ENCODE measurements around the gene GPBAR1.

GPBAR1 gene

DNA sequence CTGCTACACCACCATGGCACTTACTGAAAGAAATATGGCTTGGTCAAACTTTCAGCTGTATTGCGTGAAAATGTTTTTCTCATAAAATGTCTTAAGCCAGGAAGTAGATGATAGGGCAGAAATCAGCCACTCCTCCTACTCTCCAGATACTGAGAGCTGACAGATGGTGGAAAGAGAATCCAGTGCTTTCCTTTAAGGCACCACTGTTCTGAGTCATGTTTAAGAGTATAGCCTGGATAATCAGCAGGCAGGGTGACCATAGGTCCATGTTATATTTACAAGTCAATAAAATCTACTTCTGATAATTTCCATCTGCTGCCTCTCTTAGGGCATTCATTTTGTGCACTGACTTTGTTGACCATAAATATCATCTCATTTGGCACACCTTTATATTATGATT lies 21.9 kb upstream of the GPBAR1 start:
- DNase-seq: no peak

GRCh38 chr2:218244204-218244603 lies 16.6 kb upstream of the GPBAR1 start:
- no peak for DNase-seq

- no peak for DNase-seq
Observed at GRCh38 chr2:218244665-218245064, 16.1 kb upstream of the GPBAR1 start.

GRCh38 chr2:218245214-218245613 lies 15.6 kb upstream of the GPBAR1 start:
- no peak for DNase-seq

DNA sequence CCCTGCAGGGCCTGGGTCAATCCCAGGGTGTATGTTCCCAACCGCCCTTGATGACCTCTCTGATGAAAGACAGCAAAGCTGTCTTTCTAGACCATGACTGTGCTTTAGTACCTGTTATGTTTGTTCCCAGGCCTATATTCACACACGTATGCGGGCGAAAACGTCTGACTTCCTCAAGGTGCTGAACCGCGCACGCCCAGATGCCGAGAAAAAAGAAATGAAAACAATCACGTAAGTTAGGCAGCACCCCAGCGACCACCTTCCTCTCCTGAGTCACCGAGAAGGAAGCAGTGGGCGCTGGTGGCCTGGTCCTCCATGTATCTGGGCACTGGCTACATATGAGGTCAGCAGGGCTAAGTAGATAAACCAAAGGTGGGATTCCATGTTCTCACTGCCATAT lies 11.1 kb upstream of the GPBAR1 start:
- no peak for DNase-seq

DNA sequence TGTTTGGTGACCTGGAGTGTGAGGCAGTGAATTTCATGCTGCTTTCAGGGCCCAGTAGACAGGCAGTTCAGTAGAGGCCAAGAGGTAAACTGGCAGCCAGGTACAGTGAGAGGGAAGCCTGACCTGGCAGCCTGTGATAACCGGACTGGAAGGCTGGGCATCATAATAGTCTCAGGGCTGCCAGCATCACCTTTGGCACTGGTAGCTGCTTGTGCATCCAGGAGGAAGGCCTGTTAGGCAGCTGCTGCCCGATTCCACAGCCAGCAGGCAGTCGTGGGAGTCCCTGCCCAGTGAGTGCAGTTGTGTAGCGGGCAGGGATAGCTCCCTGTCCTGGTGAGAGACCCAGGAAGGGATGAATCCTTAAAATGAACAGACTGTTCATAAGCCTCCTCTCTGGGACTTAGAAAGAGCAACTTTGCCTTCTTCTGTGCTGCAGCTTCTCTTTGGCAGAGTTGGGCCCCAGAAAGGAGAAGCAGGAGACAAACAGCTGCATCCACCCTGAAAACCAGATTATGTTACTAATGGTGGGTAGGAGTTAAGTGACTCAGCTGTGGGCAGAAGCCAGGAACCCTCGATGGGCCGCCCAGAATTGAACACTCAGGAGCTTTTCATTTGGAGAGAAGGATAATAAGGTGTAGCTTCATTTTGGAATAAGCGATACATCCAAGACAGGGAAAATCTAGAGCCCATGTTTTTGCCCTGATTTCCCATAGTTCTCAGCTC lies 8.1 kb upstream of the GPBAR1 start:
- no peak for DNase-seq

- DNase-seq: no peak
Observed at GRCh38 chr2:218253232-218253625, 7.6 kb upstream of the GPBAR1 start.

DNA sequence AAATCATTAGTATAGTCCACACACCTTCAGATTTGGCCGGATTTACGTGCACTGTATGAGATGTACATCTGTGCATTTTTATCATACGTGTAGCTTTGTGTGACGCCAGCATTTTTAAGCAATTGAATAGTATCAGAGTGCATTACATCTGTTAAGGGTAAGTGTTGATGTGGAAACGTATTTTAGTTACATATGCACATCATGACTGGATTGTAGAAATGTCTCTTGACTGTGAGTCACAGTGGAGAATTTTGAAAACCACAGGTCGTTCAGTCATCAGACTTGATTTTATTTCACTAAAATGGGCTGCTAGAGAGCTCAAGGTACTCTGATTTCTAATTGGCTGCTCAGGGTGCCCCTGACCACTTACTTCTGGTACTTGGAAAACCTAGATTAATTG lies 5.4 kb upstream of the GPBAR1 start:
- DNase-seq: no peak

- DNase-seq: no peak
Observed at GRCh38 chr2:218256612-218257350, 4.0 kb upstream of the GPBAR1 start.

- no peak for DNase-seq
Observed at GRCh38 chr2:218257390-218257981, 3.3 kb upstream of the GPBAR1 start.

GRCh38 chr2:218259099-218259961 lies 1.5 kb upstream of the GPBAR1 start:
- DNase-seq: peak; percentile 37

GRCh38 chr2:218260166-218260565 lies 649 bp upstream of the GPBAR1 start:
- peak; percentile 40 for DNase-seq

DNA sequence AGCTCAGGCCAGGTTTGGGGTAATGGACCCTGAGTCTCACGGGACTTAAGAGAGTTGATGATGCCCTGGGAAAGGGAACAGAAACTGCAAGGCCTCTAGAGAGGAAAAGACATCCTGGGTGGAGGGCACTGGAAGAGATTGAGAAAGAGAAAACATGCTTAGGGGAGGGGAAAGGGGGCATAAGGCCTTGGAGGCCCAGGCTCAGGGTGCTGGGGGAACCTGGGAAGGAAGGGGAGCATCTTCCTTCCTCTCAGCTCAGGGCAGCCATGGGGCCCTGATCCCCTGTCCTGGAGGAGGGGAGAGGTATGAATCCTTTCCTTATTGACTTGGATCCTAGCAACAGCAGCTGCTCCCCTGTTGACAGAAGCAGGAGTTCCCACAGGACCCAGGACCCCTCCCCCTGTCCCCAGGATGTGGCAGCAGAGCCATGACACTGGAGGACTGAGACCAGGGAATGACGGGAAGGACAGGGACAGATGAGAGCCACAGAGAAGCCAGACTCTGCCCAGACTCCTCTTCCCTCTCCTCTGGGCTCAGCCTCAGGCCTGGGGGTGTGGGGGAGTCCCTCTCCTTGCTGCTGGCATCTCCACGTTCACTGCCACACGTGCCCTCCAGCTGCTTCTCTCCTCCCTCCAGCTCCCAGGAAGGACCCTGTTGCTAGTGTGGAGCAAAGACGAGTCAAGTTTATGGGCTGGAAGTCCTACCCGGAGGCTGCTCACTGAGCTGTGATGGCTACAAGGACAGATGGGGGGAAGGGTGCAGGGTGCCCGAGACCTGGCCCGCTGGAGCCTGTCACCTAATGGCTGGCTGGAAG lies 815 bp downstream of the GPBAR1 start:
- peak; percentile 25 for DNase-seq

DNA sequence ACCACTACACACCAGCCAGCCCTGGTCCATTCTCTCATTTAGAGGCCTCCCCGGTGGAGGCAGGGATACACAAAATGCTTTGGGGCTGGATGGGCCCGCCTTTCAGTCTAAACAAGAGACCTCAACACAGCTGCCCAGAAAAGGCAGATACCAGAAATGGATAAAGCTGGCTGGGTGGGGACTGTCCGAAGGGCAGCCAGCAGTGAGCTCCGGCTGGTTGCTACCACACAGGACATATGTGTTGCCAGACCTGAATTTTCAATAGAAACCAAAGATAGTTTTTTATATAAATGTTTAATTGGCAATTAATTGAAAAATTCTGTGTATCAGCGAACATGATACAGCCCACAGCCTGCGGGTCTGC lies 1.4 kb downstream of the GPBAR1 start:
- no peak for DNase-seq

DNA sequence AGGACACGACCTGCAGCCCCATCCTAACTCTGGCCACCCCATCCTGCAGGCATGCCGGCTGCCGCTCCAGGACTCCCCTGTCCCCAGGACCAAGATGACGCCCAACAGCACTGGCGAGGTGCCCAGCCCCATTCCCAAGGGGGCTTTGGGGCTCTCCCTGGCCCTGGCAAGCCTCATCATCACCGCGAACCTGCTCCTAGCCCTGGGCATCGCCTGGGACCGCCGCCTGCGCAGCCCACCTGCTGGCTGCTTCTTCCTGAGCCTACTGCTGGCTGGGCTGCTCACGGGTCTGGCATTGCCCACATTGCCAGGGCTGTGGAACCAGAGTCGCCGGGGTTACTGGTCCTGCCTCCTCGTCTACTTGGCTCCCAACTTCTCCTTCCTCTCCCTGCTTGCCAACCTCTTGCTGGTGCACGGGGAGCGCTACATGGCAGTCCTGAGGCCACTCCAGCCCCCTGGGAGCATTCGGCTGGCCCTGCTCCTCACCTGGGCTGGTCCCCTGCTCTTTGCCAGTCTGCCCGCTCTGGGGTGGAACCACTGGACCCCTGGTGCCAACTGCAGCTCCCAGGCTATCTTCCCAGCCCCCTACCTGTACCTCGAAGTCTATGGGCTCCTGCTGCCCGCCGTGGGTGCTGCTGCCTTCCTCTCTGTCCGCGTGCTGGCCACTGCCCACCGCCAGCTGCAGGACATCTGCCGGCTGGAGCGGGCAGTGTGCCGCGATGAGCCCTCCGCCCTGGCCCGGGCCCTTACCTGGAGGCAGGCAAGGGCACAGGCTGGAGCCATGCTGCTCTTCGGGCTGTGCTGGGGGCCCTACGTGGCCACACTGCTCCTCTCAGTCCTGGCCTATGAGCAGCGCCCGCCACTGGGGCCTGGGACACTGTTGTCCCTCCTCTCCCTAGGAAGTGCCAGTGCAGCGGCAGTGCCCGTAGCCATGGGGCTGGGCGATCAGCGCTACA lies 2.1 kb downstream of the GPBAR1 start:
- no peak for DNase-seq

- no peak for DNase-seq
Observed at GRCh38 chr2:218263817-218264641, 3.2 kb downstream of the GPBAR1 start.

DNA sequence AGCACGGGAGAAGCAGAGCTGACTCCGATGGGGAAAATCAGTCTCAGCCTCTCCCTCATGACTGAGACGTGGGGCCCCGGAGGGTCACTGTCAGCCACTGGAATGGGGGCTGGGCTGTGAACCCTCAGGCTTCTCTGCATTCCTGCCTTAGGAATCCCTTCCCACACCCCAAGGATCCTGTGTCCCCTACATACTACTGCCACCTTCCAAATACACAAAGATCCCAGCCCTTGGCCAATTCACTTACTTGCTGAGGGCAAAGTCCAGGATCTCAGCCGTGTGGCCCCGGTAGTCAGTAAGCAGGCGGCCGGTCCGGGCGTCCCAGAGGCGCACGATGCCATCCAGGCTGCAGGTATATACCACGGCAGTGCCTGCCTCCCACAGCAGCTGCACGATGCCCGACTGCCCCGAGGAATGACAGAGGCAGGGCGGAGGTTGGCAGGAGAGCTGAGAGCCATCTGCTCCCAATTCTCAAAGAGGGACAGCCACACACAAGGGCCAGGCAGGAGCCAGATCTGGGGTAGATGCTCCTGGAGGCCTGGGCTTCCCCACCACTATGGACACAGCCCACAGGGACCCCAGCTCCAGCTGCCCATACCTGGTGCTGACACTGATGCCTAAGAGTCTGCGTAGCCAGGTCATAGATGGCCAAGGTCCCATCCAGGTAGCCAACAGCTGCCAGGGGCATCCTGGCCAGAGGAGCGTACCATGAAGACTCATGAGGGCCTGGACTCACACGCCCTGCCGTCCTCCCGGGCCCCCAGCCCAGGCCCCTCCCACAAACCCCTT lies 4.2 kb downstream of the GPBAR1 start:
- no peak for DNase-seq

- DNase-seq: no peak
Observed at GRCh38 chr2:218265626-218266025, 4.8 kb downstream of the GPBAR1 start.
